HG03460 (cell line): Measurements from ENCODE around the gene ARHGAP31.

Experiments used
- ATAC-seq: cut with Tn5 transposase; IDR thresholded peaks from one replicate; pipeline ENCODE4 v1.9.1; 2021; ENCODE audit not compliant: unreplicated experiment

ARHGAP31 gene

GRCh38 chr3:119375106-119375505 is 80.9 kb downstream of the ARHGAP31 start:
- ATAC-seq = no peak

GRCh38 chr3:119375510-119375909 is 81.3 kb downstream of the ARHGAP31 start:
- no peak for ATAC-seq

GRCh38 chr3:119376758-119377157 is 82.6 kb downstream of the ARHGAP31 start:
- no peak for ATAC-seq

- no peak for ATAC-seq
Measured at GRCh38 chr3:119378259-119378803, 84.1 kb downstream of the ARHGAP31 start.

- no peak for ATAC-seq
Measured at GRCh38 chr3:119380697-119381096, 86.5 kb downstream of the ARHGAP31 start.

- no peak for ATAC-seq
Measured at GRCh38 chr3:119382134-119382533, 88.0 kb downstream of the ARHGAP31 start.

GRCh38 chr3:119388577-119388976 is 94.4 kb downstream of the ARHGAP31 start:
- ATAC-seq = no peak

- peak; percentile 63 for ATAC-seq
Measured at GRCh38 chr3:119395923-119396358, 101.8 kb downstream of the ARHGAP31 start.

GRCh38 chr3:119396870-119397269 is 102.7 kb downstream of the ARHGAP31 start:
- no peak for ATAC-seq

GRCh38 chr3:119400466-119400865 is 106.3 kb downstream of the ARHGAP31 start:
- no peak for ATAC-seq

GRCh38 chr3:119401069-119401468 is 106.9 kb downstream of the ARHGAP31 start:
- peak; percentile 69 for ATAC-seq

- ATAC-seq = peak; percentile 46
Measured at GRCh38 chr3:119401503-119402440, 107.6 kb downstream of the ARHGAP31 start.

GRCh38 chr3:119402791-119403190 is 108.6 kb downstream of the ARHGAP31 start:
- ATAC-seq = no peak

- no peak for ATAC-seq
Measured at GRCh38 chr3:119403201-119403600, 109.0 kb downstream of the ARHGAP31 start.

GRCh38 chr3:119405315-119405714 is 111.1 kb downstream of the ARHGAP31 start:
- ATAC-seq = no peak

GRCh38 chr3:119408243-119408950 is 114.2 kb downstream of the ARHGAP31 start:
- ATAC-seq = peak; percentile 48

GRCh38 chr3:119409844-119410243 is 115.7 kb downstream of the ARHGAP31 start:
- no peak for ATAC-seq

GRCh38 chr3:119413603-119414280 is 119.6 kb downstream of the ARHGAP31 start:
- no peak for ATAC-seq

- no peak for ATAC-seq
Measured at GRCh38 chr3:119416873-119417272, 122.7 kb downstream of the ARHGAP31 start.

GRCh38 chr3:119417771-119418512 is 123.8 kb downstream of the ARHGAP31 start:
- no peak for ATAC-seq
